K562 (cell line): ENCODE measurements around the gene PGPEP1. TPM values are rescaled to one million over a fixed set of nuclear protein-coding genes. Genes with fewer than 3 reads are reported as not detected.

Experiments
- ATF3 ChIP-seq, 2 experiments: fragments of 450-650 bp in 1 of 2; sonication (generic) in 1 of 2; formaldehyde crosslinking in 1 of 2; IDR thresholded peaks in 1 of 2; conservative IDR thresholded peaks in 1 of 2; 2 replicates each; pipeline versions ENCODE4 v1.6.1 to v1.8.1; 2016 to 2023; ENCODE audit warnings: mild to moderate bottlenecking in 2 of 2, moderate library complexity in 2 of 2, inconsistent platforms in 1 of 2, missing genetic modification reagents in 1 of 2
- BACH1 ChIP-seq: fragments of 200-800 bp; sonication (Bioruptor generic); IDR thresholded peaks from 2 replicates; pipeline ENCODE4 v1.6.1; 2016; ENCODE audit warnings: missing genetic modification characterization, missing compliant biosample characterization
- CBX1 ChIP-seq: sonication (generic); IDR thresholded peaks from 2 replicates; pipeline ENCODE4 v1.6.1; 2016; ENCODE audit warnings: antibody characterized with exemption, low read depth, mild to moderate bottlenecking
- CTBP1 ChIP-seq: fragments of 450-650 bp; IDR thresholded peaks from 2 replicates; pipeline ENCODE4 v1.6.1; 2016; ENCODE audit warnings: borderline replicate concordance
- FIP1L1 ChIP-seq: fragments of 200-400 bp; formaldehyde crosslinking; IDR thresholded peaks from 2 replicates; pipeline ENCODE4 v1.6.1; 2018; ENCODE audit warnings: mild to moderate bottlenecking, low read depth, low read length; ENCODE audit not compliant: poor library complexity, severe bottlenecking
- FOXA1 ChIP-seq: fragments of 450-650 bp; IDR thresholded peaks from 2 replicates; pipeline ENCODE4 v1.6.1; 2016; ENCODE audit warnings: mild to moderate bottlenecking, borderline replicate concordance
- HNRNPK ChIP-seq: fragments of 200-400 bp; formaldehyde crosslinking; IDR thresholded peaks from one replicate; pipeline ENCODE4 v1.6.1; 2018; ENCODE audit warnings: mild to moderate bottlenecking, low read depth, low read length; ENCODE audit not compliant: poor library complexity, severe bottlenecking
- ILK ChIP-seq: fragments of 450-650 bp; IDR thresholded peaks from 2 replicates; pipeline ENCODE4 v1.6.1; 2016; ENCODE audit warnings: missing genetic modification characterization, low read depth, mild to moderate bottlenecking, missing compliant biosample characterization, moderate library complexity, borderline replicate concordance
- KAT2B ChIP-seq: IDR thresholded peaks from one replicate; pipeline ENCODE4 v1.6.1; 2012; ENCODE audit warnings: low read depth, mild to moderate bottlenecking, control low read depth, inconsistent platforms, low read length, moderate library complexity
- MAZ ChIP-seq, 2 experiments: fragments of 450-650 bp in 1 of 2; sonication (generic) in 1 of 2; formaldehyde crosslinking; IDR thresholded peaks in 1 of 2; conservative IDR thresholded peaks in 1 of 2; 2 replicates each; pipeline versions ENCODE4 v1.4.0 to v1.5.0; 2020; ENCODE audit warnings: mild to moderate bottlenecking in 1 of 2, missing genetic modification reagents in 1 of 2
- MCM5 ChIP-seq: fragments of 450-650 bp; IDR thresholded peaks from 2 replicates; pipeline ENCODE4 v1.6.1; 2016; ENCODE audit warnings: low read depth
- NEUROD1 ChIP-seq: fragments of 150-350 bp; IDR thresholded peaks from 2 replicates; pipeline ENCODE4 v1.6.1; 2014; ENCODE audit warnings: borderline replicate concordance, low read length, low read depth; ENCODE audit not compliant: partially characterized antibody
- NKRF ChIP-seq: fragments of 450-650 bp; IDR thresholded peaks from 2 replicates; pipeline ENCODE4 v1.6.1; 2016; ENCODE audit warnings: borderline replicate concordance
- SRSF1 ChIP-seq: fragments of 200-400 bp; formaldehyde crosslinking; IDR thresholded peaks from 2 replicates; pipeline ENCODE4 v1.6.1; 2017; ENCODE audit warnings: mild to moderate bottlenecking, low read depth, low read length, moderate library complexity
- SUPT5H ChIP-seq: fragments of 450-650 bp; IDR thresholded peaks from 2 replicates; pipeline ENCODE4 v1.6.1; 2016
- TCF7 ChIP-seq: sonication (generic); IDR thresholded peaks from 2 replicates; pipeline ENCODE4 v1.6.1; 2016; ENCODE audit warnings: antibody characterized with exemption, borderline replicate concordance
- THAP7 ChIP-seq: fragments of 250-450 bp; sonication (Bioruptor Pico); IDR thresholded peaks from 2 replicates; pipeline ENCODE4 v1.5.0; 2021
- THRA ChIP-seq: fragments of 450-650 bp; IDR thresholded peaks from 2 replicates; pipeline ENCODE4 v1.6.1; 2017; ENCODE audit warnings: mild to moderate bottlenecking, moderate library complexity
- TSC22D4 ChIP-seq: fragments of 450-650 bp; IDR thresholded peaks from 2 replicates; pipeline ENCODE4 v1.6.1; 2016; ENCODE audit warnings: missing genetic modification characterization, missing biosample characterization, control low read depth
- XRCC4 ChIP-seq: IDR thresholded peaks from one replicate; pipeline ENCODE4 v1.6.1; 2011; ENCODE audit not compliant: insufficient read depth, insufficient read length; ENCODE audit errors: extremely low read depth
- ZNF699 ChIP-seq: fragments of 250-450 bp; sonication (Bioruptor Pico); IDR thresholded peaks from 2 replicates; pipeline ENCODE4 v1.8.0; 2021; ENCODE audit warnings: mild to moderate bottlenecking, moderate library complexity; ENCODE audit not compliant: insufficient replicate concordance
- polyA plus RNA-seq, 8 experiments: library from polyadenylated mRNA; depleted of rRNA in 4 of 8; stranded (reverse) in 5 of 8; unstranded in 3 of 8; fragments of >200 nt; fragmentation: Nextera tagmentation in 2 of 8; fragmentation: Illumina TruSeq in 1 of 8; extraction: Ambion mirVana in 2 of 8; extraction: Trizol in 1 of 8; gene quantifications; 2 replicates each; pipeline versions ENCODE4 v1.2.1 to v1.2.3, GENCODE V29; 2011 to 2014; ENCODE audit warnings: inconsistent platforms in 1 of 8, missing spikeins in 1 of 8
- total RNA-seq, 7 experiments: library from RNA; depleted of rRNA in 6 of 7; stranded (reverse); fragments of >200 nt in 6 of 7; fragmentation: Illumina TruSeq in 2 of 7; extraction: Trizol in 2 of 7; gene quantifications; 2 replicates each; pipeline versions ENCODE4 v1.2.1 to v1.2.3, GENCODE V29; 2011 to 2021; ENCODE audit warnings: low replicate concordance in 1 of 7
- TF ChIP-seq, protein P1 (sequence below): fragments of 450-650 bp; formaldehyde crosslinking; IDR thresholded peaks from 2 replicates; pipeline ENCODE4 v1.4.0; 2020; ENCODE audit warnings: mild to moderate bottlenecking

Gene PGPEP1
- total and polyA plus RNA-seq, 9 of the 15 experiments (the other 6 are each of a cell fraction or from before 2014, with no cell fraction given): 10.0 to 69.6 (median 33.5) TPM

GRCh38 chr19:18418483-18419194 is 78.2 kb downstream of the PGPEP1 start (continued):
- TF ChIP-seq ATF3 (IDR thresholded peaks at IDR 0.05) (no peak), ATF3 (CRISPR knock-in tag; conservative IDR thresholded peaks at IDR 0.05) (no peak), THRA (no peak), SUPT5H (peak; percentile 42), TCF7 (no peak), BACH1 (no peak), FOXA1 (no peak), CTBP1 (no peak), HNRNPK (no peak), NKRF (no peak), TSC22D4 (tag) (no peak), MCM5 (no peak), THAP7 (CRISPR knock-in tag) (0 out of 2 replicates have a peak, but pooled peaks have one; percentile 68), KAT2B (no peak), SRSF1 (no peak; the same call in 1 of the 2 replicates), CBX1 (peak; percentile 80; the same call in 1 of the 2 replicates), MAZ (CRISPR knock-in tag; conservative IDR thresholded peaks at IDR 0.05 in 1 of 2, IDR thresholded peaks at IDR 0.05 in 1 of 2) (no peak), ILK (tag) (no peak), XRCC4 (no peak), ZNF699 (CRISPR knock-in tag) (no peak), FIP1L1 (no peak), NEUROD1 (peak; percentile 8)
- TF ChIP-seq, protein P1, sequence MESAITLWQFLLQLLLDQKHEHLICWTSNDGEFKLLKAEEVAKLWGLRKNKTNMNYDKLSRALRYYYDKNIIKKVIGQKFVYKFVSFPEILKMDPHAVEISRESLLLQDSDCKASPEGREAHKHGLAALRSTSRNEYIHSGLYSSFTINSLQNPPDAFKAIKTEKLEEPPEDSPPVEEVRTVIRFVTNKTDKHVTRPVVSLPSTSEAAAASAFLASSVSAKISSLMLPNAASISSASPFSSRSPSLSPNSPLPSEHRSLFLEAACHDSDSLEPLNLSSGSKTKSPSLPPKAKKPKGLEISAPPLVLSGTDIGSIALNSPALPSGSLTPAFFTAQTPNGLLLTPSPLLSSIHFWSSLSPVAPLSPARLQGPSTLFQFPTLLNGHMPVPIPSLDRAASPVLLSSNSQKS (CRISPR knock-in tag): no peak
